Measurements from ENCODE around the gene HRCT1. TPM values are rescaled to one million over a fixed set of nuclear protein-coding genes. Genes with fewer than 3 reads are reported as not detected.

The HRCT1 gene
- total and polyA plus RNA-seq, 7 donors: 0.59 to 5.4 (median 1.8) TPM

DNA sequence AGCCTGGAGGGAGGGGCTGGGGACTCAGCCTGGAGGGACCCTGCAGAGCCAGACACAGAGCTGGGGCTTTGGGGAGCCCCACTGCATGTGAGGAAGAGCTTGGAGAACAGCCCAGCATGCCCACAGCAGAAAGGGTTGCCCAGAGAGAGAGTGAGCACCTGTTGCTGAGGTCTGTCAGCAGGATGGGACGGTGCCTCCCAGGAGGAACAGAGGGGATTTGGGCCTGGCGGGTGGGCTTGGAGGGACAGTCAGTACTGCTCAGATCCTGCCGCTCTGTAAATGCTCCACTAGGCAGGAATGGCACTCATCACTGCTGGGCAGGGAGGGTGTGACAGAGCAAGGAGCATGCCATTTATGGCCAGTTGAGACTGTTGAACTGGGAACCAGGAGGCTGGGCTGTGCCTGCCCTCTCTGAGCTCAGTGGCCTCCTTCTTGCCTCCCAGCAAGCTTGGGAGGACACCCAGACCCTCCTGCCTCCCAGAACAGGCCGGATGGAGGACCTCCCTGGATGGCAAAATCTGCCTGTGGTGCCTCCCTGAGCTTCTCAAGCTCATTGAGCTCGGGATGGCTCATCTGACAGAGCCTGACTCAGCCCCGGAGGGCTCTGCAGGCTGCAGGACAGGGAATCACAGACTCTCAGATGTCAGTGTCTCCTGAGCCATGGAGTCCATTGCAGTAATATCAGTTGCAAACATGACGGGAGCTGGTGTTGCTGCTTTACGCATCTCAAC lies 786 bp upstream of the HRCT1 start:
- peaks cover 28% of the 10 kb centered on the region for H3K4me1 ChIP-seq
- TF ChIP-seq, protein P1, sequence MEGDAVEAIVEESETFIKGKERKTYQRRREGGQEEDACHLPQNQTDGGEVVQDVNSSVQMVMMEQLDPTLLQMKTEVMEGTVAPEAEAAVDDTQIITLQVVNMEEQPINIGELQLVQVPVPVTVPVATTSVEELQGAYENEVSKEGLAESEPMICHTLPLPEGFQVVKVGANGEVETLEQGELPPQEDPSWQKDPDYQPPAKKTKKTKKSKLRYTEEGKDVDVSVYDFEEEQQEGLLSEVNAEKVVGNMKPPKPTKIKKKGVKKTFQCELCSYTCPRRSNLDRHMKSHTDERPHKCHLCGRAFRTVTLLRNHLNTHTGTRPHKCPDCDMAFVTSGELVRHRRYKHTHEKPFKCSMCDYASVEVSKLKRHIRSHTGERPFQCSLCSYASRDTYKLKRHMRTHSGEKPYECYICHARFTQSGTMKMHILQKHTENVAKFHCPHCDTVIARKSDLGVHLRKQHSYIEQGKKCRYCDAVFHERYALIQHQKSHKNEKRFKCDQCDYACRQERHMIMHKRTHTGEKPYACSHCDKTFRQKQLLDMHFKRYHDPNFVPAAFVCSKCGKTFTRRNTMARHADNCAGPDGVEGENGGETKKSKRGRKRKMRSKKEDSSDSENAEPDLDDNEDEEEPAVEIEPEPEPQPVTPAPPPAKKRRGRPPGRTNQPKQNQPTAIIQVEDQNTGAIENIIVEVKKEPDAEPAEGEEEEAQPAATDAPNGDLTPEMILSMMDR (IDR thresholded peaks at IDR 0.05): no peak
- no peaks in the 10 kb centered on the region for H3K9me3 ChIP-seq
- 53 to 67% (median 57%) methylated on average over 8 of the region's 8 CpGs for WGBS, 3 donors
- H3K27ac ChIP-seq: peak overlapping the region; percentile 80
- no peaks in the 10 kb centered on the region for H3K27me3 ChIP-seq (ENCODE audit: insufficient read depth in 3 of 3, low read length in 2 of 3)
- intact Hi-C loops (cut with DNase I): loop anchor here in 1 of 2 donors (5.0 kb wide), 1 partner anchor 42 kb away; no protein-coding TSS in a partner anchor
- DNase-seq: no peak
- no peak overlapping the region for H3K4me3 ChIP-seq
- ATAC-seq: no peak
- H3K36me3 ChIP-seq (ENCODE audit: insufficient read depth in 1 of 2, low read depth in 1 of 2): no peaks in the 10 kb centered on the region

DNA sequence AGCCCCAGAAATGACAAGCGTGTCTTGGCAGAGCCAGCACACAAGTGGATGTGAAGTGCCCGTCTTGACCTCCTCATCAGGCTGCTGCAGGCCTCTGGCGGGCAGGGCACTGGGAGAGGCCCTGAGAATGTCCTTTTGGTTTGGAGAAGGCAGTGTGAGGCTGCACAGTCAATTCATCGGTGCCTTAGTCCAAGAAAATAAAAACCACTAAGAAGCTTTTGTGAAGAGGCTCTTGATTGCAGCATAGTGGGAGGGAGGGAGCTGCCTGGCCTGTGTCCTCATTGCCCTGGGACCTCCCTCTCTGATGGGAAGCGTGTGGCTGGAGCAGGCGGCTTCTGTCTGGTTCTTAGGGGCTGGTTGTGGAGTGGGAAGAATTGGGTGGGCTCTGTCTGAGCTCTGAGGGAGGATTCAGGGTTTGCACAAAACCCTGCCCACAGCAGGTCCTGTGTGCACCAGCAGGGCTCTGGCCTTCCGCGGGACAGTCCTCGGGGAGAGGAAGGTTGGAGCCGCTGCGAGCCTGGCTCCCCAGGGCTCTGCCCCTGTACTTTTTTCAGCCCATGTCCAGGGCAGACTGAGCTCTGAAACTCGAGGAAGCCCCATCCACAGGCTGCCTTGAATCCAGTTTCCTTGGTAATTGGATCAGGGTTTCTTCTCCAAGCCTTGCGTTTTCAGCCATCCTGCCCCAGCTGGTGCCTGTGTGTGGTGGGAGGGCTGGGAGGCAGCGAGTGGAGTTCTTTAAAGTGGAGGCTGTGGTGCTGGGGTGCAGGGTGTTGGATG lies 1.1 kb downstream of the HRCT1 start:
- Histone ChIP-seq H3K4me3 (peak overlapping the region; percentile 44), H3K27me3 (ENCODE audit: insufficient read depth in 3 of 3, low read length in 2 of 3) (no peaks in the 10 kb centered on the region), H3K9me3 (no peaks in the 10 kb centered on the region), H3K36me3 (ENCODE audit: insufficient read depth in 1 of 2, low read depth in 1 of 2) (no peaks in the 10 kb centered on the region), H3K4me1 (peaks cover 28% of the 10 kb centered on the region), H3K27ac (peak overlapping the region; percentile 80)
- TF ChIP-seq, protein P1 (IDR thresholded peaks at IDR 0.05): no peak
- WGBS, 3 donors: 40 to 54% (median 52%) methylated on average over 14 of the region's 14 CpGs
- DNase-seq (peak; percentile 76 to 85), ATAC-seq (peak; percentile 15 to 61 (median 51))
- intact Hi-C loops (cut with DNase I): loop anchor here in 1 of 2 donors (5.0 kb wide), 1 partner anchor 40 kb away; no protein-coding TSS in a partner anchor

DNA sequence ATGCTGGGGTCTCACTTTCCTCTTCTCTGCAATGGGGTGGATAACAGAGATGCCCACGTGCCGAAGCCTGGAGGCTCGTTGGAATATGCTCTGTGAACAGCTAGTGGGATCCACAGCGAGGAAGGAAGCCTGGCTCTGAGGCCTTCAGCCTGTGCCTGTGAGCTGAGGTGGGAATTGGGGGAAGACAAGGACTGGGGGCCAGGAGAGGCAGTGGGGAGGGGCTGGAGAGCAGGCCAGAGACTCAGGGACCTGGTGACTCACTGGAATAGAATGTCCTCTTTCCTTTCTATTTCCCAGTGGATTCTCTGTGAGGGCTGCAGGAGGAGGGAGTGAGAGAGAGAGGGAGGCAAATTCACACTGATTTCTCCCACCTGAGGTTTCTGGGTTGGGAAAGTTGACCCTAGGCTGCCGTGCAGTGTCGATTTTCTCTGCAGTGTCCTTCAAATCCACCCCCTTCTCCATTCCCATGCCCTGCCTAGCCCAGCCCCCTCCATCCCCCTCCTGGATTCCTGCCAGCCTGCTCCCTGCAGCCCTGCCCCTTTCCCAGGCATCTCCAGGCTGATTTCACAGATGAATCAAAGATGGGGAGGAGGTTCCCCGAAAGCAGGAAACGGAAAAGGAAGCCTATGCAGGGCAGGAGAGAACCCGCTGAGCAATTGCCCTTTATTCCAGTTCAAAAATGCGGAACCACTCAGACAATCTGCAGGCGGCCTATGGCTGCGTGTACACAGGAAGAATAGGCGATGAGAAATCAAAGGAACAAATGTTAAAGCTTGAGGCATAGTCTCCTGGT lies 1.9 kb downstream of the HRCT1 start:
- Histone ChIP-seq H3K36me3 (ENCODE audit: insufficient read depth in 1 of 2, low read depth in 1 of 2) (no peaks in the 10 kb centered on the region), H3K27ac (peak overlapping the region; percentile 80), H3K4me3 (peak overlapping the region; percentile 44), H3K9me3 (no peaks in the 10 kb centered on the region), H3K27me3 (ENCODE audit: insufficient read depth in 3 of 3, low read length in 2 of 3) (no peaks in the 10 kb centered on the region), H3K4me1 (peaks cover 28% of the 10 kb centered on the region)
- DNase-seq (peak; percentile 76 to 87), ATAC-seq (peak; percentile 31 to 67 (median 61))
- intact Hi-C loops (cut with DNase I): loop anchor here in 1 of 2 donors (5.0 kb wide), 1 partner anchor 39 kb away; no protein-coding TSS in a partner anchor
- TF ChIP-seq, protein P1 (IDR thresholded peaks at IDR 0.05): no peak
- 41 to 42% (median 41%) methylated on average over 13 of the region's 13 CpGs for WGBS, 3 donors

DNA sequence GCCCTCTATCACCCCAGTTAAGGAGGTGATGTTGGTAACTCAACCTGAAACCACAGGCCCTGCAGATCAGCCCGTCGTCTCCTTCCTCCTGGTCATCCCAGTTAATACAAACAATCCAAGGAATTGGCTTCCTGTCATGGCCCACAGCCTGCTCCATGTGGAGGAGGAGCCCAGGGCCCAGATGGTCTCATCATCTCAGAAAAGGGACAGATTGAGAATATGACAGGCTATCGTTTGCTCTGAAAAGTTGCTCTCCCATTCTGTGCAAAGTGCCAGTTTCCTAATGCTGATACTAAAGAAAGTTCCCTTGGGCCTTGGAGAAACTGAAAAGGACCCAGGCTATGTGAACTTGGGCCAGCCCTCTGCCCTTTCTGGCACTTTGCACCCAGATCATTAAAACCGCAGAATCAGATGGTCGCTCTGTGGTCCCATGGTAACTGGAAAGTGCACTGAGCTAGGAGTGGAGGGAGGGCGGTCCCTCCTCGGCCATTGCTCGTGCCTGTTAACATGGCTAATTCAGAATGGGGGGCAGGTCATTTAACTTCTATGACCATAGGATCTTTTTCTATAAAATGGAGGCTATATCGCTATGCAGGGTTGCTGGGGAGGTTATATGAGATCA lies 2.6 kb downstream of the HRCT1 start:
- intact Hi-C loops (cut with DNase I): loop anchor here in 1 of 2 donors (5.0 kb wide), 1 partner anchor 39 kb away; no protein-coding TSS in a partner anchor
- H3K4me1 ChIP-seq: peaks cover 28% of the 10 kb centered on the region

More for the DNA sequence above, 2.6 kb downstream of the HRCT1 start:
- WGBS, 3 donors: 58 to 64% (median 60%) methylated on average over 9 of the region's 9 CpGs
- no peaks in the 10 kb centered on the region for H3K36me3 ChIP-seq (ENCODE audit: insufficient read depth in 1 of 2, low read depth in 1 of 2)
- TF ChIP-seq, protein P1 (IDR thresholded peaks at IDR 0.05): no peak
- no peaks in the 10 kb centered on the region for H3K27me3 ChIP-seq (ENCODE audit: insufficient read depth in 3 of 3, low read length in 2 of 3)
- H3K9me3 ChIP-seq: no peaks in the 10 kb centered on the region
- ATAC-seq: no peak
- peak; percentile 48 to 56 for DNase-seq
- peak overlapping the region; percentile 80 for H3K27ac ChIP-seq
- H3K4me3 ChIP-seq: peak overlapping the region; percentile 49

All from psoas muscle (tissue), 8 donors.